Activated T-cell treated with anti-CD3 and anti-CD28 coated beads for 4 hours (primary cell): ENCODE data around the gene GPBAR1.

ENCODE experiments used
- DNase-seq: peaks from one replicate; pipeline ENCODE4 v3.0.0-alpha.2; 2020

Gene GPBAR1

GRCh38 chr2:218260742-218261422, at the start of gene GPBAR1:
Gene GPBAR1 (plus strand): TSS chr2:218261015. CDS start chr2:218262725, 1,710 bp downstream.
- DNase-seq, result no peak

GRCh38 chr2:218214116-218214515, 46.7 kb upstream of the GPBAR1 start:
- no peak for DNase-seq

GRCh38 chr2:218216336-218216673, 44.5 kb upstream of the GPBAR1 start:
- DNase-seq, result no peak

- DNase-seq, result peak; percentile 91
Measured at GRCh38 chr2:218216674-218217359, 44.0 kb upstream of the GPBAR1 start, which contains the start of gene ARPC2. Gene ARPC2 (plus strand): TSS chr2:218217189. CDS start chr2:218217471, 282 bp downstream.

GRCh38 chr2:218217360-218218267, 43.2 kb upstream of the GPBAR1 start:
- peak; percentile 68 for DNase-seq

- no peak for DNase-seq
Measured at GRCh38 chr2:218218268-218219185, 42.3 kb upstream of the GPBAR1 start.

- DNase-seq, result no peak
Measured at GRCh38 chr2:218219934-218220333, 40.9 kb upstream of the GPBAR1 start.

GRCh38 chr2:218221000-218221399, 39.8 kb upstream of the GPBAR1 start:
- no peak for DNase-seq

GRCh38 chr2:218223046-218223445, 37.8 kb upstream of the GPBAR1 start:
- no peak for DNase-seq

GRCh38 chr2:218224186-218224585, 36.6 kb upstream of the GPBAR1 start:
- DNase-seq, result no peak

- no peak for DNase-seq
Measured at GRCh38 chr2:218226903-218227302, 33.9 kb upstream of the GPBAR1 start.

- no peak for DNase-seq
Measured at GRCh38 chr2:218228366-218229090, 32.3 kb upstream of the GPBAR1 start.

GRCh38 chr2:218229239-218229638, 31.6 kb upstream of the GPBAR1 start:
- DNase-seq, result no peak

- no peak for DNase-seq
Measured at GRCh38 chr2:218229851-218230250, 31.0 kb upstream of the GPBAR1 start.

- DNase-seq, result no peak
Measured at GRCh38 chr2:218230882-218231281, 29.9 kb upstream of the GPBAR1 start.

GRCh38 chr2:218233543-218233942, 27.3 kb upstream of the GPBAR1 start:
- DNase-seq, result no peak

GRCh38 chr2:218234521-218234920, 26.3 kb upstream of the GPBAR1 start:
- no peak for DNase-seq

GRCh38 chr2:218235017-218235416, 25.8 kb upstream of the GPBAR1 start:
- no peak for DNase-seq

GRCh38 chr2:218236829-218237228, 24.0 kb upstream of the GPBAR1 start:
- DNase-seq, result no peak

- DNase-seq, result no peak
Measured at GRCh38 chr2:218238887-218239286, 21.9 kb upstream of the GPBAR1 start.

- no peak for DNase-seq
Measured at GRCh38 chr2:218244204-218244603, 16.6 kb upstream of the GPBAR1 start.

GRCh38 chr2:218244665-218245064, 16.1 kb upstream of the GPBAR1 start:
- no peak for DNase-seq
